SU-DHL-6 (cell line): ENCODE data around the gene KIRREL2.

Experiments
- H2AFZ ChIP-seq: fragments of 200-600 bp; sonication (generic); 2 replicates; pipeline ENCODE4 v1.6.1; 2014; ENCODE audit warnings: low read depth, mild to moderate bottlenecking, moderate library complexity, mixed read lengths, antibody characterized with exemption, low read length; ENCODE audit not compliant: severe bottlenecking
- H3F3A ChIP-seq: fragments of 200-600 bp; shearing (Covaris generic); 2 replicates; pipeline ENCODE4 v1.6.0; 2016; ENCODE audit warnings: antibody characterized with exemption, mild to moderate bottlenecking; ENCODE audit not compliant: insufficient read depth
- H3K27ac ChIP-seq: fragments of 200-600 bp; sonication (generic); 2 replicates; pipeline ENCODE4 v1.5.1; 2016; ENCODE audit warnings: low read depth, mild to moderate bottlenecking, low read length, moderate library complexity, mixed read lengths
- H3K27me3 ChIP-seq: fragments of 200-600 bp; sonication (generic), shearing (Covaris generic); 2 replicates; pipeline ENCODE4 v1.6.0; 2014; ENCODE audit warnings: mild to moderate bottlenecking, low read length
- H3K36me3 ChIP-seq: fragments of 200-600 bp; sonication (generic); 2 replicates; pipeline ENCODE4 v1.6.1; 2014; ENCODE audit warnings: mild to moderate bottlenecking, low read length, mixed read lengths
- H3K4me2 ChIP-seq: fragments of 300-600, 200-600 bp; shearing (Covaris generic), sonication (generic); 2 replicates; pipeline ENCODE4 v1.6.0; 2014; ENCODE audit warnings: low read length, low read depth, mild to moderate bottlenecking; ENCODE audit not compliant: poor library complexity, severe bottlenecking
- H3K4me3 ChIP-seq: fragments of 200-600 bp; sonication (generic); 2 replicates; pipeline ENCODE4 v1.5.1; 2014; ENCODE audit warnings: antibody characterized with exemption, low read length, mild to moderate bottlenecking, mixed read lengths; ENCODE audit not compliant: insufficient read depth, poor library complexity, severe bottlenecking
- H3K79me2 ChIP-seq: fragments of 200-600 bp; sonication (generic); 2 replicates; pipeline ENCODE4 v1.6.1; 2014; ENCODE audit warnings: mild to moderate bottlenecking, low read length, moderate library complexity; ENCODE audit not compliant: insufficient read depth
- H3K9ac ChIP-seq: fragments of 200-600 bp; sonication (generic); 2 replicates; pipeline ENCODE4 v1.7.0; 2014; ENCODE audit warnings: mild to moderate bottlenecking, low read length
- H3K9me2 ChIP-seq: fragments of 200-600 bp; sonication (generic); replicated peaks from 2 replicates; pipeline ENCODE4 v1.6.1; 2014; ENCODE audit warnings: low read length; ENCODE audit not compliant: insufficient read depth
- H3K9me3 ChIP-seq: fragments of 200-600 bp; sonication (generic); 2 replicates; pipeline ENCODE4 v1.6.1; 2014; ENCODE audit warnings: low read length, mixed read lengths; ENCODE audit not compliant: insufficient read depth
- H4K20me1 ChIP-seq: fragments of 200-600 bp; sonication (generic); 2 replicates; pipeline ENCODE4 v1.6.1; 2014; ENCODE audit warnings: low read depth, mild to moderate bottlenecking, antibody characterized with exemption, low read length, moderate library complexity, mixed read lengths
- CTCF ChIP-seq: fragments of 200-600 bp; sonication (generic); IDR thresholded peaks from one replicate; pipeline ENCODE4 v1.5.1; 2017; ENCODE audit warnings: antibody characterized with exemption, mild to moderate bottlenecking, low read length, moderate library complexity; ENCODE audit not compliant: insufficient read depth, poor library complexity, severe bottlenecking
- EZH2phosphoT487 ChIP-seq: fragments of 200-600 bp; sonication (generic), shearing (Covaris generic); conservative IDR thresholded peaks from 2 replicates; pipeline ENCODE4 v1.6.1; 2018; ENCODE audit warnings: mild to moderate bottlenecking, antibody characterized with exemption, low read length, moderate library complexity, mixed read lengths

Gene KIRREL2

GRCh38 chr19:35859414-35859813 lies 2.7 kb downstream of the KIRREL2 start:
- no peak overlapping the region for H3K4me2 ChIP-seq
- H3K9ac ChIP-seq = no peak overlapping the region
- H4K20me1 ChIP-seq = no peaks in the 10 kb centered on the region
- no peaks in the 10 kb centered on the region for H3K36me3 ChIP-seq
- H3K4me3 ChIP-seq = no peak overlapping the region
- no peaks in the 10 kb centered on the region for H3K27me3 ChIP-seq
- no peaks in the 10 kb centered on the region for H3K9me2 ChIP-seq
- H3K9me3 ChIP-seq = no peaks in the 10 kb centered on the region
- no peak overlapping the region for H2AFZ ChIP-seq
- no peak for TF ChIP-seq EZH2phosphoT487
- no peak for TF ChIP-seq CTCF
- no peak overlapping the region for H3K27ac ChIP-seq
- H3K79me2 ChIP-seq = no peaks in the 10 kb centered on the region
- H3F3A ChIP-seq = no peaks in the 10 kb centered on the region

- Histone ChIP-seq H3K79me2 (no peaks in the 10 kb centered on the region), H3F3A (no peaks in the 10 kb centered on the region), H3K27me3 (no peaks in the 10 kb centered on the region), H3K9ac (no peak overlapping the region), H3K9me3 (no peaks in the 10 kb centered on the region), H3K27ac (no peak overlapping the region), H3K4me3 (no peak overlapping the region), H3K36me3 (no peaks in the 10 kb centered on the region), H3K9me2 (no peaks in the 10 kb centered on the region), H2AFZ (no peak overlapping the region), H4K20me1 (no peaks in the 10 kb centered on the region), H3K4me2 (no peak overlapping the region)
- no peak for TF ChIP-seq EZH2phosphoT487
- no peak for TF ChIP-seq CTCF
Observed at GRCh38 chr19:35860436-35860817, 3.7 kb downstream of the KIRREL2 start.

GRCh38 chr19:35860818-35861639 lies 4.3 kb downstream of the KIRREL2 start:
- Histone ChIP-seq H4K20me1 (no peaks in the 10 kb centered on the region), H3F3A (no peaks in the 10 kb centered on the region), H3K9me3 (no peaks in the 10 kb centered on the region), H3K4me3 (no peak overlapping the region), H3K9me2 (no peaks in the 10 kb centered on the region), H3K36me3 (no peaks in the 10 kb centered on the region), H3K27me3 (no peaks in the 10 kb centered on the region), H2AFZ (no peak overlapping the region), H3K27ac (no peak overlapping the region), H3K4me2 (no peak overlapping the region), H3K79me2 (no peaks in the 10 kb centered on the region), H3K9ac (no peak overlapping the region)
- TF ChIP-seq CTCF = no peak
- no peak for TF ChIP-seq EZH2phosphoT487
